IPS DF 19.7 (cell line): ENCODE measurements around the gene ARFGEF3.
"Not testable (repeated sequence)": the region's sequence is repeated elsewhere in the genome, so short reads cannot be mapped to it uniquely, and the experiment has no call there.

ENCODE experiments used
- DNase-seq: peaks from one replicate; pipeline ENCODE4 v3.0.0-alpha.2; 2013; ENCODE audit warnings: low read depth, low spot score

The ARFGEF3 gene

GRCh38 chr6:138161338-138162110 is at the start of gene ARFGEF3:
Gene ARFGEF3, plus strand, starts transcription at chr6:138161939. Its CDS starts 148 bp downstream, at chr6:138162087.
- no peak for DNase-seq

GRCh38 chr6:138113588-138114210 is 48.0 kb upstream of the ARFGEF3 start:
- no peak for DNase-seq

GRCh38 chr6:138115201-138115600 is 46.5 kb upstream of the ARFGEF3 start:
- DNase-seq, result no peak

- no peak for DNase-seq
These were observed 45.7 kb upstream of the ARFGEF3 start for GRCh38 chr6:138115877-138116660.

- DNase-seq, result no peak
These were observed 45.1 kb upstream of the ARFGEF3 start for GRCh38 chr6:138116661-138116999.

GRCh38 chr6:138117376-138117914 is 44.3 kb upstream of the ARFGEF3 start:
- DNase-seq, result no peak

- DNase-seq, result not testable (repeated sequence)
These were observed 42.5 kb upstream of the ARFGEF3 start for GRCh38 chr6:138119229-138119628.

- DNase-seq, result no peak
These were observed 41.8 kb upstream of the ARFGEF3 start for GRCh38 chr6:138119976-138120375.

- no peak for DNase-seq
These were observed 37.6 kb upstream of the ARFGEF3 start for GRCh38 chr6:138124096-138124495.

- DNase-seq, result no peak
These were observed 33.6 kb upstream of the ARFGEF3 start for GRCh38 chr6:138128096-138128495.

GRCh38 chr6:138129190-138129589 is 32.5 kb upstream of the ARFGEF3 start:
- no peak for DNase-seq

- no peak for DNase-seq
These were observed 18.9 kb upstream of the ARFGEF3 start for GRCh38 chr6:138142806-138143205.

- no peak for DNase-seq
These were observed 16.3 kb upstream of the ARFGEF3 start for GRCh38 chr6:138145402-138145801.

GRCh38 chr6:138146544-138146943 is 15.2 kb upstream of the ARFGEF3 start:
- no peak for DNase-seq

- DNase-seq, result no peak
These were observed 6.3 kb upstream of the ARFGEF3 start for GRCh38 chr6:138155443-138155842.

GRCh38 chr6:138157986-138158638 is 3.6 kb upstream of the ARFGEF3 start:
- no peak for DNase-seq

- DNase-seq, result no peak
These were observed 2.5 kb upstream of the ARFGEF3 start for GRCh38 chr6:138159246-138159645.

GRCh38 chr6:138160329-138161087 is 1.2 kb upstream of the ARFGEF3 start:
- no peak for DNase-seq

- no peak for DNase-seq
These were observed 726 bp upstream of the ARFGEF3 start for GRCh38 chr6:138161088-138161337.

GRCh38 chr6:138162111-138162954 is 594 bp downstream of the ARFGEF3 start:
- no peak for DNase-seq
